Measurements from ENCODE around the gene FSD1.

FSD1 gene

GRCh38 chr19:4326215-4326836 is 21.9 kb downstream of the FSD1 start:
- no peaks in the 10 kb centered on the region for H3K36me3 ChIP-seq (ENCODE audit: insufficient read depth, low read length)
- no peak overlapping the region for H3K27ac ChIP-seq (ENCODE audit: low read depth, low read length, poor library complexity, severe bottlenecking)
- no peaks in the 10 kb centered on the region for H3K79me2 ChIP-seq (ENCODE audit: insufficient read depth, low read length)
- no peak overlapping the region for H3K4me3 ChIP-seq (ENCODE audit: low read depth, low read length, poor library complexity, severe bottlenecking)
- H3K9ac ChIP-seq (ENCODE audit: low read length): no peak overlapping the region
- no peaks in the 10 kb centered on the region for H3K9me2 ChIP-seq (ENCODE audit: low read depth, low read length)
- no peak overlapping the region for H2AFZ ChIP-seq (ENCODE audit: low read length)
- no peaks in the 10 kb centered on the region for H3F3A ChIP-seq (ENCODE audit: insufficient read depth, low read length)
- H3K27me3 ChIP-seq (ENCODE audit: insufficient read depth, low read length): no peaks in the 10 kb centered on the region
- no peaks in the 10 kb centered on the region for H3K9me3 ChIP-seq (ENCODE audit: low read length)
- TF ChIP-seq CTCF (IDR thresholded peaks at IDR 0.05; ENCODE audit: low read length) (no peak), EZH2 (IDR thresholded peaks at IDR 0.05; ENCODE audit: borderline replicate concordance, low read length) (no peak)
- H3K4me2 ChIP-seq (ENCODE audit: low read length): no peak overlapping the region
- H4K20me1 ChIP-seq (ENCODE audit: insufficient read depth, low read length): no peaks in the 10 kb centered on the region
- H3K4me1 ChIP-seq (ENCODE audit: insufficient read depth, low read length, severe bottlenecking): no peaks in the 10 kb centered on the region

- Histone ChIP-seq H3K4me2 (ENCODE audit: low read length) (no peak overlapping the region), H3K79me2 (ENCODE audit: insufficient read depth, low read length) (no peaks in the 10 kb centered on the region), H3K9me3 (ENCODE audit: low read length) (no peaks in the 10 kb centered on the region), H2AFZ (ENCODE audit: low read length) (no peak overlapping the region), H3K27ac (ENCODE audit: low read depth, low read length, poor library complexity, severe bottlenecking) (no peak overlapping the region), H3K9ac (ENCODE audit: low read length) (no peak overlapping the region), H3K4me3 (ENCODE audit: low read depth, low read length, poor library complexity, severe bottlenecking) (no peak overlapping the region), H3K27me3 (ENCODE audit: insufficient read depth, low read length) (no peaks in the 10 kb centered on the region), H3F3A (ENCODE audit: insufficient read depth, low read length) (no peaks in the 10 kb centered on the region), H3K4me1 (ENCODE audit: insufficient read depth, low read length, severe bottlenecking) (no peaks in the 10 kb centered on the region), H3K36me3 (ENCODE audit: insufficient read depth, low read length) (no peaks in the 10 kb centered on the region), H4K20me1 (ENCODE audit: insufficient read depth, low read length) (no peaks in the 10 kb centered on the region), H3K9me2 (ENCODE audit: low read depth, low read length) (no peaks in the 10 kb centered on the region)
- TF ChIP-seq CTCF (IDR thresholded peaks at IDR 0.05; ENCODE audit: low read length): no peak
- no peak for TF ChIP-seq EZH2 (IDR thresholded peaks at IDR 0.05; ENCODE audit: borderline replicate concordance, low read length)
Measured at GRCh38 chr19:4326837-4327251, 22.4 kb downstream of the FSD1 start.

- H3K9me2 ChIP-seq (ENCODE audit: low read depth, low read length): no peaks in the 10 kb centered on the region
- no peak overlapping the region for H3K27ac ChIP-seq (ENCODE audit: low read depth, low read length, poor library complexity, severe bottlenecking)
- no peaks in the 10 kb centered on the region for H3K36me3 ChIP-seq (ENCODE audit: insufficient read depth, low read length)
- H3K4me3 ChIP-seq (ENCODE audit: low read depth, low read length, poor library complexity, severe bottlenecking): no peak overlapping the region
- no peaks in the 10 kb centered on the region for H3K27me3 ChIP-seq (ENCODE audit: insufficient read depth, low read length)
- no peaks in the 10 kb centered on the region for H3K79me2 ChIP-seq (ENCODE audit: insufficient read depth, low read length)
- no peak for TF ChIP-seq CTCF (IDR thresholded peaks at IDR 0.05; ENCODE audit: low read length)
- no peak for TF ChIP-seq EZH2 (IDR thresholded peaks at IDR 0.05; ENCODE audit: borderline replicate concordance, low read length)
- no peak overlapping the region for H3K9ac ChIP-seq (ENCODE audit: low read length)
- H4K20me1 ChIP-seq (ENCODE audit: insufficient read depth, low read length): no peaks in the 10 kb centered on the region
- no peak overlapping the region for H2AFZ ChIP-seq (ENCODE audit: low read length)
- H3K4me2 ChIP-seq (ENCODE audit: low read length): no peak overlapping the region
- H3F3A ChIP-seq (ENCODE audit: insufficient read depth, low read length): no peaks in the 10 kb centered on the region
- no peaks in the 10 kb centered on the region for H3K9me3 ChIP-seq (ENCODE audit: low read length)
- H3K4me1 ChIP-seq (ENCODE audit: insufficient read depth, low read length, severe bottlenecking): no peaks in the 10 kb centered on the region
Measured at GRCh38 chr19:4327252-4327876, 23.0 kb downstream of the FSD1 start.

Measured in OCI-LY1 (cell line).